K562 treated with DMSO at 1 percent for 4 hours (cell line): Measurements from ENCODE around the gene ZCCHC18. TPM values are rescaled to one million over a fixed set of nuclear protein-coding genes. Genes with fewer than 3 reads are reported as not detected.

ENCODE experiments used
- total RNA-seq: library from RNA; unstranded; fragments of 300-600 nt; gene quantifications from 2 replicates; pipeline ENCODE4 v1.2.3, GENCODE V29; 2022; ENCODE audit not compliant: insufficient read depth

ZCCHC18 gene
- total RNA-seq = not detected in 2 replicates

GRCh38 chrX:104112326-104112951 lies at the start of gene ZCCHC18:
ZCCHC18 (plus strand) TSS chrX:104112523; CDS start chrX:104114112, 1,589 bp downstream.

GRCh38 chrX:104075778-104076445 lies 36.4 kb upstream of the ZCCHC18 start, which contains the start of gene TMSB15C:
TMSB15C (minus strand) TSS chrX:104076236.

GRCh38 chrX:104156630-104157529 lies 44.6 kb downstream of the ZCCHC18 start, which contains the start of gene SLC25A53:
SLC25A53 (minus strand) TSS chrX:104157009; CDS start chrX:104105257, 51,752 bp downstream.

Other genes starting within 250 kb of the ZCCHC18 start
- gene TMSB15B, start 149.9 kb upstream of the ZCCHC18 start, total RNA-seq = not detected in 2 replicates
- not detected in 2 replicates for gene H2BW1, start 98.8 kb upstream of the ZCCHC18 start, total RNA-seq
- gene H2BW2, start 72.6 kb upstream of the ZCCHC18 start, total RNA-seq = not detected in 2 replicates
- gene TMSB15C, start 36.3 kb upstream of the ZCCHC18 start, total RNA-seq = not detected in 2 replicates
- gene SLC25A53, start 44.5 kb downstream of the ZCCHC18 start, total RNA-seq = 3.1 and 4.1 TPM in 2 replicates
- 8.0 and 9.6 TPM in 2 replicates for gene FAM199X, start 53.9 kb downstream of the ZCCHC18 start, total RNA-seq
- not detected in 2 replicates for gene ESX1, start 142.4 kb downstream of the ZCCHC18 start, total RNA-seq